B cell (primary cell): ENCODE measurements around the gene CCND1. TPM values are rescaled to one million over a fixed set of nuclear protein-coding genes. Genes with fewer than 3 reads are reported as not detected.

ENCODE experiments used
- ATAC-seq: fragments of 200-7000 bp; cut with Tn5 transposase; one replicate; pipeline ENCODE4 v1.10.0; 2021; ENCODE audit warnings: low read depth, mild to moderate bottlenecking, moderate number of reproducible peaks, moderate library complexity
- CTCF ChIA-PET: fragments of 350-600 bp; sonication (Branson Sonifier 250); formaldehyde crosslinking; loops from one replicate; lab custom pipeline; 2021; ENCODE audit warnings: antibody characterized with exemption, inconsistent platforms; lab: Charles Lee
- POLR2A ChIA-PET: fragments of 350-600 bp; sonication (Branson Sonifier 250); formaldehyde crosslinking; loops from one replicate; lab custom pipeline; 2021; ENCODE audit warnings: antibody characterized with exemption; lab: Charles Lee
- DNase-seq: peaks from one replicate; pipeline ENCODE4 v3.0.0; 2013
- H2AFZ ChIP-seq: 2 replicates; pipeline ENCODE4 v1.6.1; 2012; ENCODE audit warnings: mild to moderate bottlenecking, low read depth, low read length; ENCODE audit not compliant: insufficient read depth, poor library complexity, severe bottlenecking
- H3K27ac ChIP-seq, 2 donors: 1 replicate in 1 of 2; 2 replicates in 1 of 2; pipeline ENCODE4 v1.5.1; 2012 to 2013; ENCODE audit warnings: low read length in 2 of 2, mild to moderate bottlenecking in 2 of 2, moderate library complexity in 1 of 2
- H3K27me3 ChIP-seq, 4 experiments: fragments of 200-600 bp in 1 of 4; sonication (generic) in 1 of 4; replicated peaks in 1 of 4; 1 replicate in 2 of 4; 2 replicates in 2 of 4; pipeline versions ENCODE4 v1.6.1 to v1.7.0; 2013 to 2016; ENCODE audit warnings: low read length in 3 of 4, mild to moderate bottlenecking in 2 of 4, mixed read lengths in 1 of 4, moderate library complexity in 1 of 4; ENCODE audit not compliant: insufficient read depth in 4 of 4, control insufficient read depth in 3 of 4; ENCODE audit errors: control extremely low read depth in 1 of 4
- H3K36me3 ChIP-seq, 2 experiments: replicated peaks in 1 of 2; 1 replicate in 1 of 2; 2 replicates in 1 of 2; pipeline versions ENCODE4 v1.6.1 to v1.7.1; 2013; ENCODE audit warnings: low read length in 1 of 2; ENCODE audit not compliant: insufficient read depth in 2 of 2, control insufficient read depth in 1 of 2; ENCODE audit errors: control extremely low read depth in 1 of 2, extremely low read depth in 1 of 2
- H3K4me1 ChIP-seq, 2 donors: fragments of 200-600 bp in 1 of 2; sonication (generic) in 1 of 2; 1 replicate in 1 of 2; 2 replicates in 1 of 2; pipeline versions ENCODE4 v1.5.1 to v1.6.1; 2013 to 2017; ENCODE audit warnings: low read length in 2 of 2; ENCODE audit not compliant: control insufficient read depth in 2 of 2, insufficient read depth in 2 of 2
- H3K4me2 ChIP-seq: replicated peaks from 2 replicates; pipeline ENCODE3; 2012; ENCODE audit warnings: mild to moderate bottlenecking, low read depth, low read length; ENCODE audit not compliant: poor library complexity, severe bottlenecking
- H3K4me3 ChIP-seq, 5 experiments: fragments of 200-600 bp in 1 of 5; sonication (generic) in 1 of 5; 1 replicate in 3 of 5; 2 replicates in 2 of 5; pipeline versions ENCODE4 v1.5.1 to v1.7.0; 2011 to 2016; ENCODE audit warnings: low read length in 4 of 5, mild to moderate bottlenecking in 4 of 5, low read depth in 2 of 5, control low read depth in 1 of 5, moderate library complexity in 1 of 5; ENCODE audit not compliant: insufficient read depth in 1 of 5; ENCODE audit errors: control extremely low read depth in 1 of 5, extremely low read depth in 1 of 5
- H3K79me2 ChIP-seq: fragments of 200-600 bp; sonication (generic); one replicate; pipeline ENCODE4 v1.6.0; 2016; ENCODE audit warnings: low read length; ENCODE audit not compliant: control insufficient read depth, insufficient read depth
- H3K9ac ChIP-seq: fragments of 200-600 bp; sonication (generic); 2 replicates; pipeline ENCODE4 v1.6.1; 2017; ENCODE audit warnings: mild to moderate bottlenecking, low read length, moderate library complexity
- H3K9me3 ChIP-seq, 3 donors: one replicate each; pipeline versions ENCODE4 v1.6.1 to v1.7.1; 2013; ENCODE audit warnings: low read length in 2 of 3; ENCODE audit not compliant: control insufficient read depth in 2 of 3, insufficient read depth in 1 of 3; ENCODE audit errors: control extremely low read depth in 1 of 3
- H4K20me1 ChIP-seq: 2 replicates; pipeline ENCODE4 v1.6.0; 2012; ENCODE audit warnings: mild to moderate bottlenecking, low read length; ENCODE audit not compliant: insufficient read depth, control insufficient read depth, poor library complexity, severe bottlenecking
- H3K27ac Mint-ChIP-seq: one replicate; pipeline ENCODE4 v1.8.0; 2021; ENCODE audit warnings: mixed read lengths
- H3K27me3 Mint-ChIP-seq: one replicate; pipeline ENCODE4 v1.8.0; 2021; ENCODE audit warnings: mixed read lengths
- H3K4me1 Mint-ChIP-seq: one replicate; pipeline ENCODE4 v1.8.0; 2021; ENCODE audit warnings: mixed read lengths
- H3K4me3 Mint-ChIP-seq: one replicate; pipeline ENCODE4 v1.8.0; 2021; ENCODE audit warnings: mixed read lengths
- H3K9me3 Mint-ChIP-seq: one replicate; pipeline ENCODE4 v1.8.0; 2022; ENCODE audit warnings: mixed read lengths; ENCODE audit not compliant: insufficient read depth
- EZH2 ChIP-seq: IDR thresholded peaks from 2 replicates; pipeline ENCODE4 v1.6.1; 2012; ENCODE audit warnings: borderline replicate concordance, low read depth, mild to moderate bottlenecking, moderate library complexity, low read length; ENCODE audit not compliant: insufficient read depth, poor library complexity, severe bottlenecking
- WGBS: methylation state at CpG from one replicate; pipeline ENCODE4 v1.1.5; 2013; ENCODE audit warnings: missing lambda C conversion rate; ENCODE audit not compliant: insufficient coverage; 5-methylcytosine and 5-hydroxymethylcytosine counted together
- intact Hi-C: fragments of 100-400 bp; cut with micrococcal nuclease; formaldehyde crosslinking; loops from one replicate; pipeline ENCODE4 v1.10.0; 2022
- polyA plus RNA-seq: library from polyadenylated mRNA; depleted of rRNA; stranded (reverse); fragments of >200 nt; gene quantifications from 2 replicates; pipeline ENCODE4 v1.2.3, GENCODE V29; 2012
- total RNA-seq, 2 donors: library from RNA; stranded (reverse); fragments of 120-200 nt in 1 of 2; gene quantifications; 1 replicate in 1 of 2; 2 replicates in 1 of 2; pipeline versions ENCODE4 v1.2.3 to v1.2.4, GENCODE V29; 2013 to 2022
- TF ChIP-seq, protein P1 (sequence below): fragments of 200-600 bp; IDR thresholded peaks from one replicate; pipeline ENCODE4 v1.8.0; 2022; ENCODE audit warnings: antibody characterized with exemption, mild to moderate bottlenecking

The CCND1 gene
- total and polyA plus RNA-seq, 2 donors (not counting 1 experiment from before 2014, with no cell fraction given) = 4.9 to 8.8 TPM

DNA sequence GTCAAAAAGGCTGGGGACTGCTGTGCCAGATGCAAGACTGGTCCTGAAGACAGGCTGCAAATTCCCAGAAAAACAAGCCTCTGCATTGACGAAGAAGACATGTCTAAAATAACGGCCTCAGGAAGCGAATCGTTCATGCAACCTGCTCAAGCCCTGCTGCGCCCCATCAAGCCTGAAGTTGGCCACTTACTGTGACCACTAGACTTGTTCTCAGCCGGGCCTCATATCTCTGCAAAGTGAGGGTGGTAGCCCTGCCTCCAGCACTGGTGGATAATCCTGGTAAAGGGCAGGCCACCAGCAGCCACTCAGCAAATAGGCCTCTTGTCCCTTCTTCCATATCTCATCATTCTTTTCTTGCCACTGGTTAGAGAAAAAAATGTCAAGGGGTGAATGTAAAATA lies 22.4 kb downstream of the CCND1 start:
- no peak for DNase-seq
- ChIA-PET POLR2A (no interaction called here), CTCF (no interaction called here)
- TF ChIP-seq EZH2 = no peak
- TF ChIP-seq, protein P1, sequence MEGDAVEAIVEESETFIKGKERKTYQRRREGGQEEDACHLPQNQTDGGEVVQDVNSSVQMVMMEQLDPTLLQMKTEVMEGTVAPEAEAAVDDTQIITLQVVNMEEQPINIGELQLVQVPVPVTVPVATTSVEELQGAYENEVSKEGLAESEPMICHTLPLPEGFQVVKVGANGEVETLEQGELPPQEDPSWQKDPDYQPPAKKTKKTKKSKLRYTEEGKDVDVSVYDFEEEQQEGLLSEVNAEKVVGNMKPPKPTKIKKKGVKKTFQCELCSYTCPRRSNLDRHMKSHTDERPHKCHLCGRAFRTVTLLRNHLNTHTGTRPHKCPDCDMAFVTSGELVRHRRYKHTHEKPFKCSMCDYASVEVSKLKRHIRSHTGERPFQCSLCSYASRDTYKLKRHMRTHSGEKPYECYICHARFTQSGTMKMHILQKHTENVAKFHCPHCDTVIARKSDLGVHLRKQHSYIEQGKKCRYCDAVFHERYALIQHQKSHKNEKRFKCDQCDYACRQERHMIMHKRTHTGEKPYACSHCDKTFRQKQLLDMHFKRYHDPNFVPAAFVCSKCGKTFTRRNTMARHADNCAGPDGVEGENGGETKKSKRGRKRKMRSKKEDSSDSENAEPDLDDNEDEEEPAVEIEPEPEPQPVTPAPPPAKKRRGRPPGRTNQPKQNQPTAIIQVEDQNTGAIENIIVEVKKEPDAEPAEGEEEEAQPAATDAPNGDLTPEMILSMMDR = no peak
- Mint-ChIP-seq H3K27ac (no peak overlapping the region), H3K4me1 (no peaks in the 10 kb centered on the region), H3K9me3 (no peaks in the 10 kb centered on the region), H3K27me3 (no peaks in the 10 kb centered on the region), H3K4me3 (no peak overlapping the region)
- no peaks in the 10 kb centered on the region for H3K27me3 ChIP-seq
- no peaks in the 10 kb centered on the region for H3K79me2 ChIP-seq
- H3K36me3 ChIP-seq = peaks cover 0 to 43% of the 10 kb centered on the region in 2 experiments
- 96% methylated on average over 6 of the region's 6 CpGs for WGBS
- H3K4me2 ChIP-seq = no peak overlapping the region
- H2AFZ ChIP-seq = no peak overlapping the region
- no peak overlapping the region for H3K27ac ChIP-seq
- H3K9me3 ChIP-seq = no peaks in the 10 kb centered on the region
- no peaks in the 10 kb centered on the region for H3K4me1 ChIP-seq
- peaks cover 6% of the 10 kb centered on the region for H4K20me1 ChIP-seq
- intact Hi-C loops = no loop called here
- H3K9ac ChIP-seq = no peak overlapping the region
- no peak for ATAC-seq
- no peak overlapping the region for H3K4me3 ChIP-seq

DNA sequence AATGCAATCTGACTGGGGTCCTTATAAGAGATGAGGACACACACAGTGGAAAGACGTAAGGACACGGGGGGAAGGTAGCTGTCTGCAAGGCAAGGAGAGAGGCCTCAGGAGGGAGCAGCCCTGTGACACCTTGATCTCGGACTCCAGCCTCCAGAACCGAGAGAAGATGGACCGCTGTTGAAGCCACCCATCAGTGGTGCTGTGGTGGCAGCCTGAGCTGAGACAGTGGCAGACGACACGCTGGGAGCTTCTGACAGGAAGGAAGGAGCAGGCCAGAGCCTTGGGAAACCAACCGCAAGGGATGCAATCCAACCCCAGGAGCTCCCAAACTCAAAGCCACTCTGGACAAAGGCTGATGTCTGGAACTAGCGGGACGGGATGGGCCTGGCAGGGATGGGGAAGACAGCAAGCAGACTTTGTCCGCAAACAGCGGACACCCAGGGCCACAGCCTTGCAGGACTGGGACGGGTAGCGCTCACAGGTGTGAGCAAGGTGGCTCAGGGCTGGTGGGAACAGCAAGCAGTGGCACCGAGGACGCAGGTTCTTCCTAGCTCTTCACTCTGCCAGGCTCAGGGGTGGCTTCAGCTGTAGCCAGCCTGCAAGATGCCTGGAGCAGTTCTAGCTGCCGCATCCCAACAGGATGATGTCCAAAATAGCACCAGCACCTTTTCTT lies 23.3 kb downstream of the CCND1 start:
- no peaks in the 10 kb centered on the region for H3K9me3 ChIP-seq
- H3K27ac ChIP-seq = no peak overlapping the region
- DNase-seq = no peak
- no peaks in the 10 kb centered on the region for H3K79me2 ChIP-seq
- Mint-ChIP-seq H3K4me3 (no peak overlapping the region), H3K4me1 (peaks cover 2% of the 10 kb centered on the region), H3K9me3 (no peaks in the 10 kb centered on the region), H3K27ac (no peak overlapping the region), H3K27me3 (no peaks in the 10 kb centered on the region)
- peaks cover 6% of the 10 kb centered on the region for H4K20me1 ChIP-seq
- H3K9ac ChIP-seq = no peak overlapping the region
- ChIA-PET POLR2A (no interaction called here), CTCF (no interaction called here)
- TF ChIP-seq, protein P1 = no peak
- no peak for TF ChIP-seq EZH2
- 98% methylated on average over 17 of the region's 17 CpGs for WGBS
- ATAC-seq = no peak
- H2AFZ ChIP-seq = no peak overlapping the region
- no peak overlapping the region for H3K4me2 ChIP-seq
- intact Hi-C loops = no loop called here
- no peaks in the 10 kb centered on the region for H3K4me1 ChIP-seq
- H3K4me3 ChIP-seq = no peak overlapping the region
- H3K27me3 ChIP-seq = no peaks in the 10 kb centered on the region
- H3K36me3 ChIP-seq = peaks cover 0 to 47% of the 10 kb centered on the region in 2 experiments
